Erythroblast (primary cell): ENCODE results near the gene DCDC2B.

Source experiments
- GATA1 ChIP-seq: IDR thresholded peaks from 2 replicates; pipeline ENCODE4 v1.6.1; 2011; ENCODE audit warnings: low read depth, mild to moderate bottlenecking, control low read depth, low read length, moderate library complexity
- POLR2A ChIP-seq: IDR thresholded peaks from 2 replicates; pipeline ENCODE4 v1.6.1; 2011; ENCODE audit warnings: mild to moderate bottlenecking, low read length

DNA sequence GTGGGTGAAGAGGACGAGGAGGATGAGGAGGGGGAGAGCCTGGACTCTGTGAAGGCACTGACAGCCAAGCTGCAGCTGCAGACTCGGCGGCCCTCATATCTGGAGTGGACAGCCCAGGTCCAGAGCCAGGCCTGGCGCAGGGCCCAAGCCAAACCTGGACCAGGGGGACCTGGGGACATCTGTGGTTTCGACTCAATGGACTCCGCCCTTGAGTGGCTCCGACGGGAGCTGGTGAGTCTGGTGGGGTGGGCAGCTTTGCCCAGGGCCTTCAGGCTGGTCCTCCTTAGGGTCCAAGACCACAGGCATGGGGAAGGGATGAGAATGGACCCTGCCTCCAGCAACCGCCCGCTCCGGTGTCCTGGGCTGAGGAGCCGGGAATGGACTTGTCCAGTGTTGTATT lies 38.6 kb downstream of the DCDC2B start:
- TF ChIP-seq POLR2A (no peak), GATA1 (no peak)
